Testis (tissue), 2 donors: Measurements from ENCODE around the gene ZNF148.
"Not testable (repeated sequence)": the region's sequence is repeated elsewhere in the genome, so short reads cannot be mapped to it uniquely, and the experiment has no call there.

ENCODE experiments used
- POLR2A ChIP-seq: fragments of 450-650 bp; IDR thresholded peaks from one replicate; pipeline ENCODE4 v1.6.1; 2017; ENCODE audit warnings: antibody characterized with exemption, mild to moderate bottlenecking, moderate library complexity
- TF ChIP-seq, protein P1 (sequence below), 3 experiments: fragments of 450-650 bp in 2 of 3; fragments of 200-600 bp in 1 of 3; sonication (generic) in 1 of 3; IDR thresholded peaks; one replicate each; pipeline ENCODE4 v1.5.1; 2016 to 2019; ENCODE audit warnings: antibody characterized with exemption in 3 of 3, mild to moderate bottlenecking in 2 of 3, moderate library complexity in 1 of 3

DNA sequence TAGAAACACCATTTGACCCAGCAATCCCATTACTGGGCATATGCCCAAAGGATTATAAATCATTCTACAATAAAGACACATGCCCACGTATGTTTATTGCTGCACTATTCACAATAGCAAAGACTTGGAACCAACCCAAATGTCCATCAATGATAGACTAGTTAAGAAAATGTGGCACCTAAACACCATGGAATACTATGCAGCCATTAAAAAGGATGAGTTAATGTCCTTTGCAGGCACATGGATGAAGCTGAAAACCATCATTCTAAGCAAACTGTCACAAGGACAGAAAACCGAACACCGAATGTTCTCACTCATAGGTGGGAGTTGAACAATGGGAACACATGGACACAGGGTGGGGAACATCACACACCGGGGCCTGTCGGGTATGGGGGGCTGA lies 13.2 kb upstream of the ZNF148 start:
- TF ChIP-seq, protein P1, sequence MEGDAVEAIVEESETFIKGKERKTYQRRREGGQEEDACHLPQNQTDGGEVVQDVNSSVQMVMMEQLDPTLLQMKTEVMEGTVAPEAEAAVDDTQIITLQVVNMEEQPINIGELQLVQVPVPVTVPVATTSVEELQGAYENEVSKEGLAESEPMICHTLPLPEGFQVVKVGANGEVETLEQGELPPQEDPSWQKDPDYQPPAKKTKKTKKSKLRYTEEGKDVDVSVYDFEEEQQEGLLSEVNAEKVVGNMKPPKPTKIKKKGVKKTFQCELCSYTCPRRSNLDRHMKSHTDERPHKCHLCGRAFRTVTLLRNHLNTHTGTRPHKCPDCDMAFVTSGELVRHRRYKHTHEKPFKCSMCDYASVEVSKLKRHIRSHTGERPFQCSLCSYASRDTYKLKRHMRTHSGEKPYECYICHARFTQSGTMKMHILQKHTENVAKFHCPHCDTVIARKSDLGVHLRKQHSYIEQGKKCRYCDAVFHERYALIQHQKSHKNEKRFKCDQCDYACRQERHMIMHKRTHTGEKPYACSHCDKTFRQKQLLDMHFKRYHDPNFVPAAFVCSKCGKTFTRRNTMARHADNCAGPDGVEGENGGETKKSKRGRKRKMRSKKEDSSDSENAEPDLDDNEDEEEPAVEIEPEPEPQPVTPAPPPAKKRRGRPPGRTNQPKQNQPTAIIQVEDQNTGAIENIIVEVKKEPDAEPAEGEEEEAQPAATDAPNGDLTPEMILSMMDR (IDR thresholded peaks at IDR 0.05) = not testable (repeated sequence)
- not testable (repeated sequence) for TF ChIP-seq POLR2A
